Neural progenitor cell (in vitro differentiated cells): ENCODE results near the gene ACSM2A. TPM values are rescaled to one million over a fixed set of nuclear protein-coding genes. Genes with fewer than 3 reads are reported as not detected.
"Not testable (repeated sequence)": the region's sequence is repeated elsewhere in the genome, so short reads cannot be mapped to it uniquely, and the experiment has no call there.

Experiments used
- DNase-seq: peaks from one replicate; pipeline ENCODE4 v3.0.0-alpha.2; 2016; ENCODE audit warnings: low spot score
- H2AFZ ChIP-seq: fragments of 200-600 bp; sonication (generic); replicated peaks from 2 replicates; pipeline ENCODE4 v1.6.1; 2016; ENCODE audit warnings: antibody characterized with exemption
- H3F3A ChIP-seq: fragments of 200-600 bp; sonication (generic); 2 replicates; pipeline ENCODE4 v1.6.1; 2016; ENCODE audit warnings: antibody characterized with exemption, low read depth
- H3K27ac ChIP-seq: fragments of 200-600 bp; sonication (generic); 2 replicates; pipeline ENCODE4 v1.5.1; 2016; ENCODE audit warnings: mild to moderate bottlenecking
- H3K27me3 ChIP-seq: fragments of 200-600 bp; sonication (generic); 2 replicates; pipeline ENCODE4 v1.6.1; 2016; ENCODE audit warnings: mild to moderate bottlenecking, moderate library complexity
- H3K36me3 ChIP-seq: fragments of 200-600 bp; sonication (generic); 2 replicates; pipeline ENCODE4 v1.5.1; 2016
- H3K4me1 ChIP-seq: fragments of 200-600 bp; sonication (generic); 2 replicates; pipeline ENCODE4 v1.6.1; 2016; ENCODE audit warnings: mixed run types
- H3K4me2 ChIP-seq: fragments of 200-600 bp; sonication (generic); 2 replicates; pipeline ENCODE4 v1.6.1; 2016
- H3K4me3 ChIP-seq: fragments of 200-600 bp; sonication (generic); 2 replicates; pipeline ENCODE4 v1.5.1; 2016
- H3K79me2 ChIP-seq: fragments of 200-600 bp; sonication (generic); 2 replicates; pipeline ENCODE4 v1.6.1; 2016; ENCODE audit warnings: low read depth
- H3K9ac ChIP-seq: fragments of 200-600 bp; sonication (generic); 2 replicates; pipeline ENCODE4 v1.6.1; 2016
- H3K9me3 ChIP-seq: fragments of 200-600 bp; sonication (generic); 2 replicates; pipeline ENCODE4 v1.5.1; 2016; ENCODE audit warnings: low read depth
- H4K20me1 ChIP-seq: fragments of 200-600 bp; sonication (generic); 2 replicates; pipeline ENCODE4 v1.6.1; 2016; ENCODE audit warnings: low read depth
- H3K27ac Mint-ChIP-seq: 3 replicates; pipeline ENCODE4 v1.8.0; 2021; ENCODE audit warnings: mixed read lengths
- H3K27me3 Mint-ChIP-seq: 2 replicates; pipeline ENCODE4 v1.8.0; 2022; ENCODE audit warnings: low read depth, mild to moderate bottlenecking, inconsistent platforms, moderate library complexity, mixed read lengths; ENCODE audit not compliant: insufficient read depth
- H3K36me3 Mint-ChIP-seq: 3 replicates; pipeline ENCODE4 v1.8.0; 2021; ENCODE audit warnings: mixed read lengths
- H3K4me1 Mint-ChIP-seq: 3 replicates; pipeline ENCODE4 v1.8.0; 2021; ENCODE audit warnings: mixed read lengths
- H3K4me3 Mint-ChIP-seq: 3 replicates; pipeline ENCODE4 v1.8.0; 2021; ENCODE audit warnings: mild to moderate bottlenecking, moderate library complexity, mixed read lengths
- H3K9me3 Mint-ChIP-seq: 3 replicates; pipeline ENCODE4 v1.8.0; 2020; ENCODE audit warnings: mixed read lengths
- EZH2 ChIP-seq: fragments of 200-600 bp; sonication (generic); IDR thresholded peaks from 2 replicates; pipeline ENCODE4 v1.6.1; 2017; ENCODE audit warnings: antibody characterized with exemption, mild to moderate bottlenecking, moderate library complexity
- EZH2phosphoT487 ChIP-seq: fragments of 200-600 bp; sonication (generic); IDR thresholded peaks from 2 replicates; pipeline ENCODE4 v1.6.1; 2017; ENCODE audit warnings: antibody characterized with exemption
- total RNA-seq: library from RNA; depleted of rRNA; stranded (reverse); fragments of >200 nt; gene quantifications from 2 replicates; pipeline ENCODE4 v1.2.3, GENCODE V29; 2015; ENCODE audit warnings: low replicate concordance
- TF ChIP-seq, protein P1 (sequence below): fragments of 200-600 bp; sonication (generic); IDR thresholded peaks from 2 replicates; pipeline ENCODE4 v1.5.1; 2017; ENCODE audit warnings: antibody characterized with exemption, mild to moderate bottlenecking

Gene ACSM2A
- total RNA-seq, 1 donor from 2014 or later: not detected

DNA sequence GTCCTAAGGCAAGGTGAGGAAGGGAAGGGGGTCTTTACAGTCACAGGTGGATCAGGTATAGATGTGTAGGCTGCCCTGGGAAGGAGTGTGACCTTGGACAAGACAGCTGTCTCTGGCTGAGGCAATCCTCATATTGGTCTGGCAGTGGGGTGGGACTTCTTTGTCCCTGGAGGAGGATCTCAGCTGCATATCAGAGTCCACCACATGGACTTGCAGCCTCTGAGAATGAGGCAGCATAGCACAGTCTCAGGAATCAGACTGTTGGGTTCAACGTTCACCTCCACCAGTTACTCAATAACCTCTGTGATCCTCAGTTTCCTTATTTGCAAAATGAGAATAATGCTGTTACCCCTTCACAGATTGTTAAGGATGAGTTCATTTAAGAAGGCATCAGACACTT is 33.4 kb downstream of the ACSM2A start:
- Histone ChIP-seq H2AFZ (no peak overlapping the region), H3K4me3 (no peak overlapping the region), H3K4me1 (no peaks in the 10 kb centered on the region), H3K36me3 (no peaks in the 10 kb centered on the region), H3F3A (no peaks in the 10 kb centered on the region), H3K9me3 (no peaks in the 10 kb centered on the region), H4K20me1 (no peaks in the 10 kb centered on the region), H3K27ac (no peak overlapping the region), H3K27me3 (no peaks in the 10 kb centered on the region), H3K4me2 (no peak overlapping the region), H3K79me2 (no peaks in the 10 kb centered on the region), H3K9ac (no peak overlapping the region)
- Mint-ChIP-seq H3K36me3 (no peaks in the 10 kb centered on the region), H3K4me1 (no peaks in the 10 kb centered on the region), H3K27ac (no peak overlapping the region), H3K27me3 (no peaks in the 10 kb centered on the region), H3K9me3 (no peaks in the 10 kb centered on the region), H3K4me3 (no peak overlapping the region)
- no peak for TF ChIP-seq EZH2
- TF ChIP-seq, protein P1, sequence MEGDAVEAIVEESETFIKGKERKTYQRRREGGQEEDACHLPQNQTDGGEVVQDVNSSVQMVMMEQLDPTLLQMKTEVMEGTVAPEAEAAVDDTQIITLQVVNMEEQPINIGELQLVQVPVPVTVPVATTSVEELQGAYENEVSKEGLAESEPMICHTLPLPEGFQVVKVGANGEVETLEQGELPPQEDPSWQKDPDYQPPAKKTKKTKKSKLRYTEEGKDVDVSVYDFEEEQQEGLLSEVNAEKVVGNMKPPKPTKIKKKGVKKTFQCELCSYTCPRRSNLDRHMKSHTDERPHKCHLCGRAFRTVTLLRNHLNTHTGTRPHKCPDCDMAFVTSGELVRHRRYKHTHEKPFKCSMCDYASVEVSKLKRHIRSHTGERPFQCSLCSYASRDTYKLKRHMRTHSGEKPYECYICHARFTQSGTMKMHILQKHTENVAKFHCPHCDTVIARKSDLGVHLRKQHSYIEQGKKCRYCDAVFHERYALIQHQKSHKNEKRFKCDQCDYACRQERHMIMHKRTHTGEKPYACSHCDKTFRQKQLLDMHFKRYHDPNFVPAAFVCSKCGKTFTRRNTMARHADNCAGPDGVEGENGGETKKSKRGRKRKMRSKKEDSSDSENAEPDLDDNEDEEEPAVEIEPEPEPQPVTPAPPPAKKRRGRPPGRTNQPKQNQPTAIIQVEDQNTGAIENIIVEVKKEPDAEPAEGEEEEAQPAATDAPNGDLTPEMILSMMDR: no peak
- no peak for TF ChIP-seq EZH2phosphoT487
- DNase-seq: no peak

DNA sequence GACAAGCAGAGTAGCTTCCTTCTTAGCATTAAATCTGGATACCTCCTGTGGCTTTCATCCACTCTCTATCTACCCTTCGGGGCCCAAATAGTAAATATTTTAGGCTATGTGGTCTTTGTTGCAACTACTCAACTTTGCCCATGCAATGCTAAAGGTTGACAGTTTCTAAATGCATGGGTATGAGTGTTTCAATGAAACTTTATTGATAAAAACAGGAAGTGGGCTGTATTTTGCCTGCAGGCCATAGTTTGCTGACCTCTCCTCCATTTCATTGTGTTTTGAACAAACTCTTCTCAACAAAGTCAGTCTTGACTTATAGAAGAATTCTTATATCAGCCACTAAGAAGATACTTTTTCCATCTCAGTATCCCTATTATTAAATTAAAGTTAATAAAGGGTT is 34.1 kb downstream of the ACSM2A start:
- H3K36me3 Mint-ChIP-seq: no peaks in the 10 kb centered on the region
- Histone ChIP-seq H3K9ac (no peak overlapping the region), H4K20me1 (no peaks in the 10 kb centered on the region), H3K9me3 (no peaks in the 10 kb centered on the region), H2AFZ (no peak overlapping the region), H3K27me3 (no peaks in the 10 kb centered on the region), H3K4me3 (no peak overlapping the region), H3K36me3 (no peaks in the 10 kb centered on the region), H3K4me1 (no peaks in the 10 kb centered on the region), H3F3A (no peaks in the 10 kb centered on the region), H3K27ac (no peak overlapping the region), H3K79me2 (no peaks in the 10 kb centered on the region), H3K4me2 (no peak overlapping the region)
- no peaks in the 10 kb centered on the region for H3K9me3 Mint-ChIP-seq
- H3K4me3 Mint-ChIP-seq: no peak overlapping the region
- H3K27ac Mint-ChIP-seq: no peak overlapping the region
- no peaks in the 10 kb centered on the region for H3K27me3 Mint-ChIP-seq
- TF ChIP-seq EZH2phosphoT487 (no peak), EZH2 (no peak)
- TF ChIP-seq, protein P1: no peak
- H3K4me1 Mint-ChIP-seq: no peaks in the 10 kb centered on the region
- DNase-seq: no peak

DNA sequence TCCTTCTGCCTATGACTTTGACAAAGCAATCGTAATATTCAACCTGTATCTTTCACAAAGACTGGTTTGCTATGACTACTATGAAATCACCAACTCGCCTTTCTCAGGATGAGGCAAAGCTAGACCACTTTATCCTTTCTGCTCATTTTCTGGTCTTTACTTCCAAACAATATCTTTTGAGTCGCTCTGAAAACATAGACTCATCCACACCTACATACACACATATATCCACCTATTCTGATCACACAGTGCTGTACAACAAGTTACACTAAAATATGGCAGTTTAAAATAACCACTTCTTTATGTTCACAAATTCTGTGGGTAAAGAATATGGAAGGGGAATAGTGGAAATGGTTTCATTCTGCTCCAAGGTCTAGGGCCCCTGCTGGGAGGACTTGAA is 39.7 kb downstream of the ACSM2A start:
- H3K4me3 Mint-ChIP-seq, H4K20me1 ChIP-seq, H3K27ac Mint-ChIP-seq, H3K79me2 ChIP-seq, H3K27me3 ChIP-seq, H2AFZ ChIP-seq, H3K9me3 ChIP-seq, H3K9ac ChIP-seq, H3K36me3 ChIP-seq, H3K4me1 Mint-ChIP-seq, H3K27ac ChIP-seq, H3K4me3 ChIP-seq, H3F3A ChIP-seq, H3K27me3 Mint-ChIP-seq, H3K4me2 ChIP-seq, DNase-seq, H3K9me3 Mint-ChIP-seq, H3K4me1 ChIP-seq, H3K36me3 Mint-ChIP-seq: not testable (repeated sequence)

DNA sequence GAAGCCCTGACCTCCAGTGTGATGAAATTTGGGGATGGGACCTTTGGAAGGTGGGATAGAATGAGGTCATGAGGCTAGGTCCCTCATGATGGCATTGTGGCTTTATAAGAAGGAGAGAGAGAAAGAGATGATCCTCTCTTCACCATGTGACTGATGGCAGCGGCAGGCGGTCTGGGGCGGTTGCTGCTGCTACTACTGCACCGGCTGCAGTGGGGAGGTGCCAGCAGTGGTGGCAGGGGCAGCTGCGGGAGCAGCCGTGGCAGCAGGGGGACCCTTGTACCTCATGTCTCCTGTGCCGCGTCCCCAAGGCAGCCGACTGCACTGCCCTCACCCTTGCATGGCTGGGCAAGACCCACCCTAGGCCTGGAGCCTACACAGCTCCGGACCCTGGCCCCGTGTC is 40.1 kb downstream of the ACSM2A start:
- not testable (repeated sequence) for DNase-seq, H3K4me2 ChIP-seq, H3K4me1 ChIP-seq, H3K9me3 Mint-ChIP-seq, H2AFZ ChIP-seq, H3F3A ChIP-seq, H3K4me1 Mint-ChIP-seq, H3K27ac Mint-ChIP-seq, H3K36me3 ChIP-seq, H3K4me3 Mint-ChIP-seq, H3K9ac ChIP-seq, H3K27me3 ChIP-seq, H4K20me1 ChIP-seq, H3K4me3 ChIP-seq, H3K36me3 Mint-ChIP-seq, H3K9me3 ChIP-seq, H3K27me3 Mint-ChIP-seq, H3K27ac ChIP-seq, H3K79me2 ChIP-seq
